Naive thymus-derived CD8-positive, alpha-beta T cell (primary cell): ENCODE data around the gene CWC15. TPM values are rescaled to one million over a fixed set of nuclear protein-coding genes. Genes with fewer than 3 reads are reported as not detected.
"Not testable (repeated sequence)": the region's sequence is repeated elsewhere in the genome, so short reads cannot be mapped to it uniquely, and the experiment has no call there.

ENCODE experiments used
- ATAC-seq, 2 donors: fragments of 150-1000 bp; cut with Tn5 transposase in 1 of 2; sonication (Bioruptor Pico), chemical (Tn5 transposase) in 1 of 2; 1 replicate in 1 of 2; 2 replicates in 1 of 2; pipeline ENCODE4 v1.10.0; 2021; ENCODE audit warnings: mild to moderate bottlenecking in 2 of 2, moderate library complexity in 2 of 2
- POLR2A ChIA-PET: fragments of 350-600 bp; sonication (Branson Sonifier 250); formaldehyde crosslinking; loops from one replicate; lab custom pipeline; 2021; ENCODE audit warnings: antibody characterized with exemption; lab: Charles Lee
- DNase-seq, 10 donors: peaks; one replicate each; pipeline versions ENCODE4 v3.0.0 to v3.0.0-alpha.2; 2020 to 2022
- H3K27ac Mint-ChIP-seq, 10 donors: one replicate each; pipeline ENCODE4 v1.8.0; 2020 to 2022; ENCODE audit warnings: mild to moderate bottlenecking in 10 of 10, mixed read lengths in 10 of 10, moderate library complexity in 4 of 10, inconsistent platforms in 1 of 10
- H3K27me3 Mint-ChIP-seq, 5 donors: one replicate each; pipeline ENCODE4 v1.8.0; 2021 to 2022; ENCODE audit warnings: mixed read lengths in 5 of 5
- H3K36me3 Mint-ChIP-seq, 3 donors: one replicate each; pipeline ENCODE4 v1.8.0; 2020 to 2022; ENCODE audit warnings: mixed read lengths in 3 of 3, mild to moderate bottlenecking in 2 of 3, inconsistent platforms in 1 of 3
- H3K4me1 Mint-ChIP-seq, 4 donors: one replicate each; pipeline ENCODE4 v1.8.0; 2021 to 2022; ENCODE audit warnings: mixed read lengths in 4 of 4
- H3K4me3 Mint-ChIP-seq, 10 donors: one replicate each; pipeline ENCODE4 v1.8.0; 2020 to 2022; ENCODE audit warnings: mild to moderate bottlenecking in 10 of 10, mixed read lengths in 10 of 10, moderate library complexity in 6 of 10, inconsistent platforms in 1 of 10
- H3K9me3 Mint-ChIP-seq, 9 donors: one replicate each; pipeline ENCODE4 v1.8.0; 2020 to 2022; ENCODE audit warnings: mixed read lengths in 9 of 9, mild to moderate bottlenecking in 3 of 9, inconsistent platforms in 1 of 9, moderate library complexity in 1 of 9
- polyA plus RNA-seq, 3 donors: library from polyadenylated mRNA; unstranded; fragments of 300-500 nt; fragmentation: Illumina TruSeq; gene quantifications; one replicate each; pipeline ENCODE4 v1.2.3, GENCODE V29; 2021
- total RNA-seq, 8 experiments: library from RNA in 2 of 8; stranded (reverse) in 2 of 8; gene quantifications; one replicate each; pipeline ENCODE4 v1.2.3 and lab custom pipeline; 2021 to 2026

CWC15 gene
- 10 to 100 TPM; 88.0 to 90.0 TPM for total RNA-seq
- 10 to 100 TPM; 47.6 to 61.3 (median 51.5) TPM for polyA plus RNA-seq
- total RNA-seq (lab: John Stamatoyannopoulos, UW), result 49.0 to 91.3 (median 70.8) reads per million in 6 experiments

- DNase-seq, result peak; percentile 89 to 98 (median 94)
- peak within 1 kb of the TSS; percentile 94 to 100 (median 99) for H3K4me3 Mint-ChIP-seq
- peaks cover 0 to 4% (median 0%) of the 10 kb centered on the region in 9 donors for H3K9me3 Mint-ChIP-seq
- H3K4me1 Mint-ChIP-seq, result peaks cover 10 to 37% (median 26%) of the 10 kb centered on the region in 4 donors
- peaks cover 21 to 36% (median 26%) of the 10 kb centered on the region in 3 donors for H3K36me3 Mint-ChIP-seq
- ATAC-seq, result peak; percentile 97 to 98
- POLR2A ChIA-PET, result interaction anchor here (0.6 to 2.6 kb wide), 16 partner anchors 9 to 1423 kb away, joined by 3 to 45 read pairs (median 4); partner anchors contain the start of genes C11orf97, CCDC82, CEP57 and ENDOD1
- peaks cover 0 to 1% (median 0%) of the 10 kb centered on the region in 5 donors for H3K27me3 Mint-ChIP-seq
- H3K27ac Mint-ChIP-seq, result peak within 1 kb of the TSS; percentile 95 to 99 (median 99)
These were observed at the start of gene CWC15, which contains the start of gene KDM4D for GRCh38 chr11:94973099-94973968. CWC15 (minus strand) TSS chr11:94973556; CDS start chr11:94972185, 1,371 bp downstream. KDM4D (plus strand) TSS chr11:94973709; CDS start chr11:94997373, 23,664 bp downstream.

- H3K27ac Mint-ChIP-seq, H3K36me3 Mint-ChIP-seq, DNase-seq, H3K4me3 Mint-ChIP-seq, H3K9me3 Mint-ChIP-seq, POLR2A ChIA-PET, ATAC-seq, H3K4me1 Mint-ChIP-seq, H3K27me3 Mint-ChIP-seq: not testable (repeated sequence)
These were observed 48.1 kb upstream of the CWC15 start for GRCh38 chr11:95021468-95021867.

- no peak overlapping the region for H3K4me3 Mint-ChIP-seq
- POLR2A ChIA-PET, result no interaction called here
These were observed 42.8 kb upstream of the CWC15 start for GRCh38 chr11:95016139-95016538.

GRCh38 chr11:95014184-95014821 is 40.9 kb upstream of the CWC15 start:
- H3K27me3 Mint-ChIP-seq, result peaks cover 12 to 29% (median 14%) of the 10 kb centered on the region in 5 donors
- DNase-seq (no peak), ATAC-seq (no peak)
- no peaks in the 10 kb centered on the region for H3K36me3 Mint-ChIP-seq
- POLR2A ChIA-PET, result no interaction called here
- H3K9me3 Mint-ChIP-seq, result no peaks in the 10 kb centered on the region
- H3K4me1 Mint-ChIP-seq, result no peaks in the 10 kb centered on the region
- H3K4me3 Mint-ChIP-seq, result no peak overlapping the region
- H3K27ac Mint-ChIP-seq, result no peak overlapping the region

More at GRCh38 chr11:95016139-95016538, 42.8 kb upstream of the CWC15 start:
- ATAC-seq (no peak), DNase-seq (no peak)
- Mint-ChIP-seq H3K27ac (no peak overlapping the region), H3K4me1 (no peaks in the 10 kb centered on the region), H3K27me3 (peaks cover 5 to 21% (median 12%) of the 10 kb centered on the region in 5 donors), H3K9me3 (no peaks in the 10 kb centered on the region), H3K36me3 (no peaks in the 10 kb centered on the region)

GRCh38 chr11:95011376-95011775 is 38.0 kb upstream of the CWC15 start:
- no peaks in the 10 kb centered on the region for H3K4me1 Mint-ChIP-seq
- H3K9me3 Mint-ChIP-seq, result peaks cover 0 to 10% (median 0%) of the 10 kb centered on the region in 9 donors
- POLR2A ChIA-PET, result no interaction called here
- no peak overlapping the region for H3K27ac Mint-ChIP-seq
- DNase-seq, result no peak
- no peak for ATAC-seq
- peaks cover 0 to 7% (median 0%) of the 10 kb centered on the region in 3 donors for H3K36me3 Mint-ChIP-seq
- peaks cover 13 to 38% (median 17%) of the 10 kb centered on the region in 5 donors for H3K27me3 Mint-ChIP-seq
- H3K4me3 Mint-ChIP-seq, result no peak overlapping the region

GRCh38 chr11:95005642-95006041 is 32.3 kb upstream of the CWC15 start:
- Mint-ChIP-seq H3K36me3 (peaks cover 0 to 7% (median 0%) of the 10 kb centered on the region in 3 donors), H3K4me1 (no peaks in the 10 kb centered on the region), H3K9me3 (peaks cover 0 to 10% (median 0%) of the 10 kb centered on the region in 9 donors), H3K27me3 (peaks cover 2 to 26% (median 7%) of the 10 kb centered on the region in 5 donors), H3K27ac (no peak overlapping the region), H3K4me3 (no peak overlapping the region)
- DNase-seq (no peak), ATAC-seq (no peak)
- POLR2A ChIA-PET, result no interaction called here

DNA sequence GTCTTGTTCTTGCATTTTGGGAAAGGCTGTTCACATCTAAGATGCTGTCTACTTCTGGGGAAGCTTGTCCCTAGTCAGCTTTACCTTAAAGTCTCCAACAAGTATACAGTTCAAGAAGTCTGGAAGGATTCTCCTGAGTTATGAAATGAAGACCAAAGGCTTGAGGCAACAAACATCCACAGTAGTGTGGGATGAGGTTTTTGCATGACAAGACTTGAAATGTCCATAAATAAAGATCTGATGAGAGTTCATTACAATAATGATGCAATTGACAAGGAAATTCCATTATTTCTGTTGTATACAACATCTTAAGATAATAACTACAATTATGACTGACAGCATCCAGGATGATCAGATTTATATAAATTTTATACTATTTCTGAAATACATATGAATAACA is 30.4 kb upstream of the CWC15 start:
- POLR2A ChIA-PET, result no interaction called here
- ATAC-seq (no peak), DNase-seq (no peak)
- Mint-ChIP-seq H3K36me3 (peaks cover 0 to 9% (median 0%) of the 10 kb centered on the region in 3 donors), H3K4me3 (no peak overlapping the region), H3K27me3 (peaks cover 0 to 14% (median 7%) of the 10 kb centered on the region in 5 donors), H3K9me3 (peaks cover 0 to 6% (median 0%) of the 10 kb centered on the region in 9 donors), H3K27ac (no peak overlapping the region), H3K4me1 (no peaks in the 10 kb centered on the region)

GRCh38 chr11:94998285-94998684 is 24.9 kb upstream of the CWC15 start:
- no peaks in the 10 kb centered on the region for H3K4me1 Mint-ChIP-seq
- peaks cover 0 to 2% (median 0%) of the 10 kb centered on the region in 3 donors for H3K36me3 Mint-ChIP-seq
- H3K27ac Mint-ChIP-seq, result no peak overlapping the region
- H3K27me3 Mint-ChIP-seq, result peaks cover 0 to 2% (median 0%) of the 10 kb centered on the region in 5 donors
- POLR2A ChIA-PET, result no interaction called here
- H3K4me3 Mint-ChIP-seq, result no peak overlapping the region
- ATAC-seq (no peak), DNase-seq (no peak)
- no peaks in the 10 kb centered on the region for H3K9me3 Mint-ChIP-seq

- peaks cover 0 to 2% (median 0%) of the 10 kb centered on the region in 5 donors for H3K27me3 Mint-ChIP-seq
- no peak for DNase-seq
- no peak overlapping the region for H3K27ac Mint-ChIP-seq
- no peaks in the 10 kb centered on the region for H3K9me3 Mint-ChIP-seq
- H3K4me3 Mint-ChIP-seq, result no peak overlapping the region
- no peaks in the 10 kb centered on the region for H3K4me1 Mint-ChIP-seq
- H3K36me3 Mint-ChIP-seq, result peaks cover 0 to 2% (median 0%) of the 10 kb centered on the region in 3 donors
- no peak for ATAC-seq
- POLR2A ChIA-PET, result no interaction called here
These were observed 24.1 kb upstream of the CWC15 start for GRCh38 chr11:94997437-94997836.

- no peaks in the 10 kb centered on the region for H3K36me3 Mint-ChIP-seq
- DNase-seq (no peak), ATAC-seq (no peak)
- no peak overlapping the region for H3K4me3 Mint-ChIP-seq
- no peaks in the 10 kb centered on the region for H3K9me3 Mint-ChIP-seq
- POLR2A ChIA-PET, result no interaction called here
- H3K27me3 Mint-ChIP-seq, result peaks cover 8 to 26% (median 16%) of the 10 kb centered on the region in 5 donors
- no peaks in the 10 kb centered on the region for H3K4me1 Mint-ChIP-seq
- no peak overlapping the region for H3K27ac Mint-ChIP-seq
These were observed 20.1 kb upstream of the CWC15 start for GRCh38 chr11:94993400-94993943.

DNA sequence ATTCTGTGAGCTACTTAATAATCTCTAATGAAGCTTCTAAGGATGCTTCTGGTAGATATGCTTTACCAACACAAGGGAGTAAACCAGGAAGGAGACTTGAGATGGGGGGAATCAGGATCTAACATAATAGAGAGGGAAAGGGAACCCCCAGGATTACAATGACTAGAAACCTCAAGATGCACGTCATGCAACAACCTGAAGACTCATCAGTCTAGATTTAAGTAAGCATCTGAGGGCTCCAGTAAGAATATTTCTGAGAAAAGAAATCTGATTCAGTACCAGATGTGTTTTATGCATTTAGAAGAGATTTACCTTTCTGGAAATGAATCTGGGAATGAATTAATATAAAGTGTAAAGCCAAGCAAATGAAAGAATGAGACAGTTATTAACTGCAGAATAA is 15.4 kb upstream of the CWC15 start:
- DNase-seq (no peak), ATAC-seq (no peak)
- Mint-ChIP-seq H3K27me3 (peaks cover 14 to 47% (median 27%) of the 10 kb centered on the region in 5 donors), H3K27ac (no peak overlapping the region), H3K4me1 (no peaks in the 10 kb centered on the region), H3K4me3 (no peak overlapping the region), H3K36me3 (peaks cover 0 to 2% (median 0%) of the 10 kb centered on the region in 3 donors), H3K9me3 (peaks cover 0 to 2% (median 0%) of the 10 kb centered on the region in 9 donors)
- POLR2A ChIA-PET, result no interaction called here

DNA sequence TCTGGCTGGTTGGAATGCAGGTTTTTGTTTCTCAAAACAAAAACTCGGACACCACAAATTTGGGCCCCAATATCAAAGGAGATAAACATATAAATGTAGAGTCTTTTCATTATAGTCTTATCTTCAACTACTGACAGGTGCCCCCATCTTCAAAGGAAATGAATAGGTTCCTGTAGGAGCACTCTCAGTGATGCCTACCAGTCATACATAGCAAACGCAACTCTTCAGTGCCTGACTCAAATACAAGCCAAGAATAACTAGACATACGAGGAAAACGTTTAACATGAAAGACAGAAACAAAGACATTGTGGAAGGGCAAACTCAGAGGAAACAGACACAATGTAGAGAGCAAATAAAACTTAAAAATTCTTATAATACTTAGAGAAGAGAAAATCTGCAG is 14.0 kb upstream of the CWC15 start:
- DNase-seq (no peak), ATAC-seq (no peak)
- POLR2A ChIA-PET, result no interaction called here
- H3K27ac Mint-ChIP-seq, result no peak overlapping the region
- peaks cover 0 to 2% (median 0%) of the 10 kb centered on the region in 9 donors for H3K9me3 Mint-ChIP-seq
- H3K27me3 Mint-ChIP-seq, result peaks cover 14 to 47% (median 28%) of the 10 kb centered on the region in 5 donors
- H3K4me1 Mint-ChIP-seq, result no peaks in the 10 kb centered on the region
- no peak overlapping the region for H3K4me3 Mint-ChIP-seq
- H3K36me3 Mint-ChIP-seq, result peaks cover 0 to 2% (median 0%) of the 10 kb centered on the region in 3 donors
